ENCODE data around the gene SORL1. TPM values are rescaled to one million over a fixed set of nuclear protein-coding genes. Genes with fewer than 3 reads are reported as not detected.
"Not testable (repeated sequence)": the region's sequence is repeated elsewhere in the genome, so short reads cannot be mapped to it uniquely, and the experiment has no call there.

SORL1 gene
- total and polyA plus RNA-seq, 2 donors, result 7.5 to 53.7 TPM

DNA sequence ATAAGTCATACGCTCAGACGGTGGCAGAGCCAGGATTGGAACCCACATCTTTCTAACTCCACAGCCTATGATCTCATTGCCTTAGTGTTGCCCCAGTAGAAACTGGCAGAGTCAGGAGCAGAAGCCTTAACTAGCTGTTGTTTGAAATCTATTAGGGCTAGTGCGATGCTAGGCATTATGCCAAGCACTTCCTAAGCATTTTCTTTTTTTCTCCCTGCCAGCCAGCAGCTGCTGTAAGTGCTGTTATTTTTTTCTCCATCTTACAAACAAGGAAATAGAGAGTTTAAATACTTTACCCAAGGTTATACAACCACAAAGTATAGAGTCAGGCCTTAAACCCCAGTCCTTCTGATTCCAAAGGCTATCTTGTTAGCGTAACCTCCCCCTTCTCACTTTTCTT, 161.6 kb downstream of the SORL1 start:
- H3K27ac ChIP-seq (ENCODE audit: low read depth), result no peak overlapping the region
- no peak for DNase-seq (ENCODE audit: extremely low spot score)
- no peak overlapping the region for H3K4me3 ChIP-seq (ENCODE audit: low read depth, low read length)
- H3K4me1 ChIP-seq (ENCODE audit: insufficient read depth), result no peaks in the 10 kb centered on the region
- peaks cover 4% of the 10 kb centered on the region for H3K36me3 ChIP-seq (ENCODE audit: insufficient read depth)
- WGBS, result 70% methylated on average over 4 of the region's 4 CpGs

DNA sequence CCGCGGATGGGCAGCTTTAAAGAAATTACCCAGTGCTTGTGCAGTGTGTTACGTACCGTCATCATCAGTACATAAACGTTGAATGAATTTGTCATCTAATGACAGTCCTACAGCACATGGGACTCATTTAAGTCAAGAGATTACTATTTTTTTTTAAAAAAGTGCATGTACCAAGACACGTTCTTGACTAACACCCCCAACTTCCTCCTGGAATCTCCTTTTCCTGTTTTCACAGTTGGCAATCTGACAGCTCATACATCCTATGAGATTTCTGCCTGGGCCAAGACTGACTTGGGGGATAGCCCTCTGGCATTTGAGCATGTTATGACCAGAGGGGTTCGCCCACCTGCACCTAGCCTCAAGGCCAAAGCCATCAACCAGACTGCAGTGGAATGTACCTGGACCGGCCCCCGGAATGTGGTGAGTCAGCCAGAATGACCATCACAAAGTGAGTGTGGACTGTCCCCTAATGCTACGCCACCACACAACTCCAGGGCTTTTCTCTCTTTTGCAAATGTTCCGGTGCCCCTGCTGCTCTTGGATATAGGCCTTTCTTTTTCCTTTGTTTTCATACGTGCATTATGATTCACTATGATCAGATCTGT, 162.6 kb downstream of the SORL1 start:
- no peak for DNase-seq (ENCODE audit: extremely low spot score)
- 85% methylated on average over 12 of the region's 12 CpGs for WGBS
- Histone ChIP-seq H3K36me3 (ENCODE audit: insufficient read depth) (peaks cover 4% of the 10 kb centered on the region), H3K4me3 (ENCODE audit: low read depth, low read length) (no peak overlapping the region), H3K27ac (ENCODE audit: low read depth) (no peak overlapping the region), H3K4me1 (ENCODE audit: insufficient read depth) (no peaks in the 10 kb centered on the region)

DNA sequence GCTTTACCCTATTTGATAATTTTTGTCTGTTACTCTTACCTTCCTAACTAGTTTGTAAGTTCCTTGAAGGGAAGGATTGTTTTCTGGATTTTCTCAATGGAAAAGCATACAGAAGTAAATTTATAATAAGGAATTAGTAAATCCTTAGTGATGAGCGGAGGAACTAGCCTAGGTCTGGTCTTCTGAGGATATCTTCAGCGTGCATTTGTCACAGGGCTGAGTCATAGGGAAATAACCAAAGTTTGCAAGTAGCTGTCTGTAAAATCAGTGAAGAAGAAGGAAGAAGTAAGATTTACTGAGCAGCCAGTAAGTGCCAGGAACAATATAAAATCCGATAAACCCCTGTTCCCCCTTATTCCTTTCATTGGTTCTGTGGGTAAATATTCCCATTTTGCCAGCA, 163.4 kb downstream of the SORL1 start:
- Histone ChIP-seq H3K36me3 (ENCODE audit: insufficient read depth) (peaks cover 1% of the 10 kb centered on the region), H3K4me3 (ENCODE audit: low read depth, low read length) (no peak overlapping the region), H3K27ac (ENCODE audit: low read depth) (no peak overlapping the region), H3K4me1 (ENCODE audit: insufficient read depth) (no peaks in the 10 kb centered on the region)
- 88% methylated on average over 3 of the region's 3 CpGs for WGBS
- DNase-seq (ENCODE audit: extremely low spot score), result no peak

DNA sequence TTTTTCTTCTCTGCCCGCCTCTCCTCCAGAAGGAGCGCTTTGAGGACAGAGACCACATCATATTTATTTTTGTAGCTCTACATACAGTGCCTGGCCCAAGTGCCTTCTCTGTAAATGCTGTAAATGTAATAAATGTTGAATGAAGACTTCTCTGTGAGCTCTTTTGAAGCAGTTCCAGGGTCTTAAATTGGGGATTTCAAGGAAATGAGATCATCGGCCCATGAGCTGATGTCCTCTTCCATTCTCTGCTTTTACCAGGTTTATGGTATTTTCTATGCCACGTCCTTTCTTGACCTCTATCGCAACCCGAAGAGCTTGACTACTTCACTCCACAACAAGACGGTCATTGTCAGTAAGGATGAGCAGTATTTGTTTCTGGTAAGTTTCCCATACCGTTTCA, 166.4 kb downstream of the SORL1 start:
- Histone ChIP-seq H3K4me1 (ENCODE audit: insufficient read depth) (no peaks in the 10 kb centered on the region), H3K27ac (ENCODE audit: low read depth) (no peak overlapping the region), H3K4me3 (ENCODE audit: low read depth, low read length) (no peak overlapping the region), H3K36me3 (ENCODE audit: insufficient read depth) (peaks cover 2% of the 10 kb centered on the region)
- DNase-seq (ENCODE audit: extremely low spot score), result no peak
- 70% methylated on average over 8 of the region's 8 CpGs for WGBS

DNA sequence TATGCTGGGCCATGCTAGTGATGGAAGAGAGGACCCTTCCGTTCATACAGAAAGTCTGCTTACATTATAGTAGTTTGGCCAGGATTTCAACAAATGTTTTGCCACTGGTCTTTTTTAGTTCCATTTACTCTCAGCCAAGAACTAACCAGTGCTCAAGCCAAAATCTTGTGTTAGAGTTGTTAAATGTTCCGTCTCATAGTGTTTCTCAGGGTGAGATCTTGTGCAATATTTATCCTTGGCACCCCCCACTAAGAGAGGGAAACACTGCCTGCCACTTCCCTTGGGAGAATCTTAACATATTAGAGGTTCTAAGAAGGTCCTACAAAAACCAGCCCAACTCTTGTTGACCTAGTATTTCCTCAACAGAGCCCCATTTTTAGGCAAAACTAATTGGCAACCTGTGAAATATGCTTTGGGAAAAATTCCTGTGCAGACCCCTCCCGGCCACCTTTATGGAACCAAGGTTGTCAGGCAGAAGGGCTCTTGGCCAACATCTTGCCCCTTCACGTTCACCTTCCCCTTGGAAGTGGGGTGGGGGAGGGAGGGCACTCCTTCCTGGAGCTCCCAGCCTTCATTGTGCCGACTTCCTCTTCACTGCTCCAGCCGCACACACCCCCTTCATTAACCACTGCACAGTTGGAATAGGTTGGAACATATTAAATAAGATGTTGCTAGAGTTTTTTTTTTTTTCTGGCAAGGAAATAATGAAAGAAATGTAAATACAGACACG, 173.8 kb downstream of the SORL1 start:
- 54% methylated on average over 7 of the region's 7 CpGs for WGBS
- no peak for DNase-seq (ENCODE audit: extremely low spot score)
- H3K4me3 ChIP-seq (ENCODE audit: low read depth, low read length), result no peak overlapping the region
- no peaks in the 10 kb centered on the region for H3K4me1 ChIP-seq (ENCODE audit: insufficient read depth)
- H3K36me3 ChIP-seq (ENCODE audit: insufficient read depth), result peaks cover 2% of the 10 kb centered on the region
- no peak overlapping the region for H3K27ac ChIP-seq (ENCODE audit: low read depth)

DNA sequence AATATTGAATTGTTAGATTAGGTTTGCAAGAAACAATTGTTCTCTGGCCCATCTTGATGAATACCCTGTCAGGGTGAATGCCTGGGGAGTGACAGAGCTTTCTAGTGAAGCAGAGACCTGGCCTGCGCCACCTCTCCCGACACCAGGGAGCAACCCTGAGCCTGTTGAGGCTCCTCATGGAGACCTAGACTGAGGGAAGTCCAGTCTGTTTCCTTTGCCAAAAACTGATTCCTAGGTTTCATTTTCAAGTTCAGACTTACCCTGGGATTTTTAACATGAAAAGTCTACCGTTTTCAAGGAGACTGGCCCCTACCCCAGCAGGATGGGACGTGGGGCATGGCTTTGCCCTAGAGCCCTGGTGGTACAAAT, 174.4 kb downstream of the SORL1 start:
- H3K4me3 ChIP-seq (ENCODE audit: low read depth, low read length), result no peak overlapping the region
- no peak for DNase-seq (ENCODE audit: extremely low spot score)
- no peaks in the 10 kb centered on the region for H3K4me1 ChIP-seq (ENCODE audit: insufficient read depth)
- no peak overlapping the region for H3K27ac ChIP-seq (ENCODE audit: low read depth)
- WGBS, result 85% methylated on average over 4 of the region's 4 CpGs
- H3K36me3 ChIP-seq (ENCODE audit: insufficient read depth), result peaks cover 2% of the 10 kb centered on the region

DNA sequence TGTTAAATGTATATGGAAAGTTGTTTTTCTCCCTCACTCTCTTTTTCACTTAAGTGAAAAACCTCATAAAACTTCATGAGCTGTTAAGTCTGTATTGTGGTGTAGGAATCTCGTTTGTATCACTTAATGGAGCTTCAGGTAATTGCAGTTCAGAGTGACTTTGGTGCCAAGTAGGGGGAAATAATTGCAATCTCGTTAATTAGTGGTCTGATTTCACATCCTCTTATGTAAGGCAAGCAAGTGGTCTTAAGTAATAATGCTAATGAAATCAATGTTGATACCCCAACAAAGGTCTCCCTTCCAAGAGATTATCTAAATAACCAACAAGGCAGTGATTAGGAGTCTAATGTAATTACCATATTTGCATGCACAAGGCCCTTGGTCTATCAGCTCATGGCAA, 174.9 kb downstream of the SORL1 start:
- no peak overlapping the region for H3K27ac ChIP-seq (ENCODE audit: low read depth)
- DNase-seq (ENCODE audit: extremely low spot score), result no peak
- H3K4me3 ChIP-seq (ENCODE audit: low read depth, low read length), result no peak overlapping the region
- H3K36me3 ChIP-seq (ENCODE audit: insufficient read depth), result peaks cover 2% of the 10 kb centered on the region
- WGBS, result 77% methylated on average over 2 of the region's 2 CpGs
- no peaks in the 10 kb centered on the region for H3K4me1 ChIP-seq (ENCODE audit: insufficient read depth)

DNA sequence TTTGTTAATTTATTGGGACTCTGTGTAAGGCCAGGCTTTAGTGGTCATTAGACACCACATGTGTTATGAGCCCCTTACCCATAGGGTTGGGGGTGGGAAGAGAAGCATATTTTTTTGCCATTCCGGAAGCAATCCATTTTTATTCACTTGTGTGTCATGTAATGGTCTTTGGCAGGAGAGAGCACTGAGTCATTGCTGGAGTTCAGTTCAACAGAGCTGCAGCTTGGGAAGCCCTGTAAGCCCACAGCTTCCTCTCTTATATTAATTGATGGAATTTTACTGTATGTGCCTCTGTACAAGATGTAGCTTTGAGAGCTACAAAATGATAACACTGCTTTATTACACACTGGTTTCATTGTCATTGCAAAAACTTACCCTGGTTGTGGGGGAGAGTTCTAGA, 177.9 kb downstream of the SORL1 start:
- Histone ChIP-seq H3K36me3 (ENCODE audit: insufficient read depth) (no peaks in the 10 kb centered on the region), H3K4me3 (ENCODE audit: low read depth, low read length) (no peak overlapping the region), H3K4me1 (ENCODE audit: insufficient read depth) (no peaks in the 10 kb centered on the region), H3K27ac (ENCODE audit: low read depth) (no peak overlapping the region)
- 43% methylated on average over 1 of the region's 1 CpG for WGBS
- DNase-seq (ENCODE audit: extremely low spot score), result no peak

DNA sequence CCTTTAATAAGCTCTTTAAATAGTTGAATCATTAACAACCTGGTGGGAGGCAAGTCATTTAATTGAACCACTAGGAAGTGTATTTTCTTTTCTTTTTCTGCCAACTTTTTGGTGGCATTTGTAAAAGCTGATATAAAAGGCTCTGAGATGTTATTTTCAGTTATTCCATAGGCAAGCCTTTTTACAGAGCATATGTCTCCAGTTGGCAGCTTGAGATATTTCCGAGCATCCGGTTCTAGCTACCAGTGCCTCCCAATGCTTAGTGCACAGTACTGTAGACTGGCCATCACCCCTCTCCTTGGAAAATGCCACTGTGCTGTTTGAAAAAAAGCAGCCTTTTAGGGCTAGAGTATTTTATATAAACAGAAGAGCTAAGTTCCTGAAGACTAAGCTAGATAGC, 179.3 kb downstream of the SORL1 start:
- H3K4me1 ChIP-seq (ENCODE audit: insufficient read depth), result no peaks in the 10 kb centered on the region
- no peak overlapping the region for H3K4me3 ChIP-seq (ENCODE audit: low read depth, low read length)
- DNase-seq (ENCODE audit: extremely low spot score), result no peak
- H3K36me3 ChIP-seq (ENCODE audit: insufficient read depth), result no peaks in the 10 kb centered on the region
- no peak overlapping the region for H3K27ac ChIP-seq (ENCODE audit: low read depth)
- 79% methylated on average over 2 of the region's 2 CpGs for WGBS

DNA sequence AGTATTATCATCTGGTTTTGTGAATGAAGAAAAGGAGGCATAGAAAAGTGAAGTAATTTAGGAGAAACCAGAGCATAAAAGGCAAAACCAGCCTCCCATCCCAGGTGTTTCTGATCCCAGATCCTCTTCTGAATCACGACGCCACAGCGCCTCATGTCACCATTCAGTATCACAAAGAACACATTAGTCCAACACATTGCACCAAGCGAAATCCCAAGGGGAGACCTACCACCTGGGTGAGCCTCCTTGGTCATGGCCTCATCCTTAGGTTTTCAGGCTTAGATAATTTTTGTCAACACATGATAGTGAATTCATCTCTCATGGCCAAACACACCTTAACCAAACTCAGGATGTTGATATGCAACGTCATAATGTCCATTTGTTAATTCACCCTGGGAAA, 182.2 kb downstream of the SORL1 start:
- DNase-seq (ENCODE audit: extremely low spot score), result no peak

DNA sequence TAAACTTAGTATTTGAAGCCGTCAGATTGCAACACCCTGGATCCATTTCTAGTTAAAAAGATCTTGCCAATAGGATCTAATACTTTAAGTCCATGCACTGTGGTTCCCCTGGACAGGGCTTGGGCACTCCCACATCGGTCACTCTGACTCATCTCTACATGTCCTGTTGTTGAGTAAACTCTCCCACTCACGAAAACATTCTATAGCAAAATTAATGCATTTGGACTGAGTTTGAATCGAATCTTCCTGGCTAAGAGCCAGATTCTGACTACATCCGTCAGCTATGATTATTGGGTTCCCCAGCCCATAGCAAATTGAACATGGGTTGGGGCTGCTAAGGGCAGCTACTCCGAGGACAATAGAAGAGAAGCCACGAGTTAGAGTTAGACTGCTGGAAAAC, 182.8 kb downstream of the SORL1 start:
- no peak for DNase-seq (ENCODE audit: extremely low spot score)
- WGBS, result 54% methylated on average over 7 of the region's 7 CpGs
- H3K4me3 ChIP-seq (ENCODE audit: low read depth, low read length), result no peak overlapping the region
- H3K27ac ChIP-seq (ENCODE audit: low read depth), result no peak overlapping the region
- H3K36me3 ChIP-seq (ENCODE audit: insufficient read depth), result no peaks in the 10 kb centered on the region
- no peaks in the 10 kb centered on the region for H3K4me1 ChIP-seq (ENCODE audit: insufficient read depth)

More for the DNA sequence above, 182.2 kb downstream of the SORL1 start:
- Histone ChIP-seq H3K4me1 (ENCODE audit: insufficient read depth) (no peaks in the 10 kb centered on the region), H3K27ac (ENCODE audit: low read depth) (no peak overlapping the region), H3K36me3 (ENCODE audit: insufficient read depth) (no peaks in the 10 kb centered on the region), H3K4me3 (ENCODE audit: low read depth, low read length) (no peak overlapping the region)
- WGBS, result 98% methylated on average over 5 of the region's 5 CpGs

DNA sequence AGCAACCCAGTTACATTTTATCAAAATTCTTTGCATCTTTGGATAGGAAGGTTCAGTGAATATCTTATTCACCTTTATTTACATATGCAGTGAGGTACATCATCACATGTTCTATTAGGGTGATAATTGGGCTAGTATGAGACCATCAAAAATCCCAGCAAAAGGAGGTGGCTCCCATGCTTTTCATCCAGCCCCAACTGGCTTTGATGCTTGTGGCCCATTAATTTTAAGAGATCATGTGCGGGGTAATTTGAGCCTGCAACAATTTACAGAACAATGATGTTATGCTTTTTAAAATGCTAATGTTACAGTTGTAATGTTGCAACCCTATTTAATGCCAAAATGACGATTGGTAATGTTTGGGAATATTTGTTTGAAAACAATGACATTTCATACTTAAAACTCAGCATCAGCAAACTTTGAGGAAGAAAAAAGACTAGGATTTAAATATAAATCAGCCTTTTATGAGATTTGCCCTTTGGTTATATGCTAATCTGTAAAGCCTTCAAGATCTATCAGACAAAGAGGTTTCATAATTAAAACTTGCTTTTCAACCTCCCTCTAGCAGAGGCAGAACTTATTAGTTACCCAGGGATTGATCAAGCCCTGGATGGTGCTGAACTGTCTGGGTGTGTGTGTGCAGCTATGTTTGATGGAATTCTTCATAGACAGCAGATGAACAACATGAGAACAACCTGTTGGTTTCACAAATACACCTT, 184.1 kb downstream of the SORL1 start:
- Histone ChIP-seq H3K4me3 (ENCODE audit: low read depth, low read length) (no peak overlapping the region), H3K4me1 (ENCODE audit: insufficient read depth) (no peaks in the 10 kb centered on the region), H3K36me3 (ENCODE audit: insufficient read depth) (no peaks in the 10 kb centered on the region), H3K27ac (ENCODE audit: low read depth) (no peak overlapping the region)
- DNase-seq (ENCODE audit: extremely low spot score), result no peak
- WGBS, result 73% methylated on average over 2 of the region's 2 CpGs

DNA sequence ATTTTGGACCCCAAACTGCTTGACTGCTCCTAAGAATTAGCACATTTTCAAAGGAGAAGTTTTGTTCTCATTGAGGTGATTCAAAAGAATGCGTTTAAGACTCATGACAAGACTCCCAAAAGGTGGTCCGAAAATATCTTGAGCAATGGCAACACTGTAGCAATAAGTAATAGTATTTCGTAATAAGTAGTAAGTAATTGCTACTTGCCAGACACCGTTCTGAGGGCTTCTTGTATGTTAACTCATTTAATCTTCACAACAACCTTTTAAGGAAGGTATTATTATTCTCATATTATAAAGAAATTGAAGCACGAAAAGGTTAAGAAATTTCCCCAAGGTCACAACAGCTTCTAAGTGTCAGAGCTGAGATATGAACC, 184.7 kb downstream of the SORL1 start:
- Histone ChIP-seq H3K27ac (ENCODE audit: low read depth) (no peak overlapping the region), H3K4me1 (ENCODE audit: insufficient read depth) (no peaks in the 10 kb centered on the region), H3K4me3 (ENCODE audit: low read depth, low read length) (no peak overlapping the region), H3K36me3 (ENCODE audit: insufficient read depth) (no peaks in the 10 kb centered on the region)
- 94% methylated on average over 5 of the region's 5 CpGs for WGBS
- no peak for DNase-seq (ENCODE audit: extremely low spot score)

DNA sequence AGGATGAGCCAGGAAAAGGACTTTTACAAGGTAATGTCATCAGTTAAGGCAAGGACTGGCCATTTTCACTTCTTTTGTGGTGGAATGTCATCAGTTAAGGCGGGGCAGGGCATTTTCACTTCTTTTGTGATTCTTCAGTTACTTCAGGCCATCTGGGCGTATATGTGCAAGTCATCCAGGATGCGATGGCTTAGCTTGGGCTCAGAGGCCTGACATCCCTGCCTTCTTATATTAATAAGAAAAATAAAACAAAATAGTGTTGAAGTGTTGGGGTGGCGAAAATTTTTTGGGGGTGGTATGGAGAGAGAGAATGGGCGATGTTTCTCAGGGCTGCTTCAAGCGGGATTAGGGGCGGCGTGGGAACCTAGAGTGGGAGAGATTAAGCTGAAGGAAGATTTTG, 185.5 kb downstream of the SORL1 start:
- not testable (repeated sequence) for DNase-seq (ENCODE audit: extremely low spot score); H3K36me3 ChIP-seq (ENCODE audit: insufficient read depth); H3K4me3 ChIP-seq (ENCODE audit: low read depth, low read length); H3K4me1 ChIP-seq (ENCODE audit: insufficient read depth); H3K27ac ChIP-seq (ENCODE audit: low read depth)
- 93% methylated on average over 8 of the region's 8 CpGs for WGBS
